WERI-Rb-1 (cell line): Measurements from ENCODE around the gene BICRAL.
A peak's percentile ranks its signal among the peaks of the same experiment; 100 is the strongest.

Experiments used
- DNase-seq: peaks from one replicate; pipeline ENCODE4 v3.0.0-alpha.2; 2020
- H3K27ac ChIP-seq: fragments of 250-450 bp; sonication (Bioruptor Pico); 2 replicates; pipeline ENCODE4 v1.5.1; 2020; ENCODE audit warnings: mild to moderate bottlenecking, moderate library complexity
- H3K27me3 ChIP-seq: fragments of 250-450 bp; sonication (Bioruptor Pico); 2 replicates; pipeline ENCODE4 v1.5.1; 2021; ENCODE audit warnings: mild to moderate bottlenecking, low read depth, moderate library complexity; ENCODE audit not compliant: insufficient read depth, severe bottlenecking
- H3K36me3 ChIP-seq: fragments of 250-450 bp; sonication (Bioruptor Pico); 2 replicates; pipeline ENCODE4 v1.5.1; 2020; ENCODE audit warnings: mild to moderate bottlenecking, moderate library complexity
- H3K4me3 ChIP-seq: 2 replicates; pipeline ENCODE4 v1.5.1; 2011; ENCODE audit warnings: low read depth, mild to moderate bottlenecking, control low read depth, low read length
- H3K9me3 ChIP-seq: fragments of 250-450 bp; sonication (Bioruptor Pico); 2 replicates; pipeline ENCODE4 v1.5.1; 2021; ENCODE audit warnings: mild to moderate bottlenecking, moderate library complexity; ENCODE audit not compliant: severe bottlenecking
- TF ChIP-seq, protein P1 (sequence below): IDR thresholded peaks from 2 replicates; pipeline ENCODE4 v1.5.1; 2011; ENCODE audit warnings: low read depth, mild to moderate bottlenecking, control low read depth, inconsistent platforms, low read length

The BICRAL gene

DNA sequence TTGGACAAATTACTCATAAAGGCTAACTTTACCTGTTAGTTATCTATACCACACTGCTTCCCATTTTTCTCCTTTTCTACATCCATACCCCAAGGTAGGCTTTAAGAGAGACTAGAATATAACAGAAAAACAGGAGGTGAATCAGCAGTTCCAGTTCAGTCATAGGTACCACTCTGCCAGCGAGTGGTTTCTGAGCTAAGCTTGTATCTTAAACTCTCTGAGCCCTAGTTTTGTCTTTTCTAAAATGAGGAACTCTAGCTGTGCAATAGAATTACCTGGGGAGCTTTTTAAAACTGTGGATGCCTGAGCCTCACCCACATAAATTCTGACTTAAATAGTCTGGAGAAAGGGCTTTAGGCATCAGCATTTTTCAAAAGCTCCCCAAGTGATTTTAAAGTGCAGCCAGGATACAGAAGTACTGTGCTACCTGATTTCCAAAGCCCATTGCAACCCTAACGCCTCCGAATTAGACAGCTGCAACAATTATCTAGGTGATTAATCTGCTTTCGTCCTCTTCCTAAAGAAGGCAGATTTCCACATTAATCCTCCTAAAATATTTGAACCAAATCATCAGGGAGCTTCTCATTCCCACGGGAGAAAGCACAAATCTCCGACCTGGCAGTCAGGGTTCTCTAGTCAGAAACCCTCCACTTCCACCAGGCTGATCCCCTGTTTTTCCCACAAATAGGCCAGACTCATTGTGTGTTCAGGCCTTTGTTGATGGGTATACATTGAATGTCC lies 60.2 kb downstream of the BICRAL start:
- no peaks in the 10 kb centered on the region for H3K9me3 ChIP-seq
- no peak overlapping the region for H3K27ac ChIP-seq
- no peak overlapping the region for H3K4me3 ChIP-seq
- TF ChIP-seq, protein P1, sequence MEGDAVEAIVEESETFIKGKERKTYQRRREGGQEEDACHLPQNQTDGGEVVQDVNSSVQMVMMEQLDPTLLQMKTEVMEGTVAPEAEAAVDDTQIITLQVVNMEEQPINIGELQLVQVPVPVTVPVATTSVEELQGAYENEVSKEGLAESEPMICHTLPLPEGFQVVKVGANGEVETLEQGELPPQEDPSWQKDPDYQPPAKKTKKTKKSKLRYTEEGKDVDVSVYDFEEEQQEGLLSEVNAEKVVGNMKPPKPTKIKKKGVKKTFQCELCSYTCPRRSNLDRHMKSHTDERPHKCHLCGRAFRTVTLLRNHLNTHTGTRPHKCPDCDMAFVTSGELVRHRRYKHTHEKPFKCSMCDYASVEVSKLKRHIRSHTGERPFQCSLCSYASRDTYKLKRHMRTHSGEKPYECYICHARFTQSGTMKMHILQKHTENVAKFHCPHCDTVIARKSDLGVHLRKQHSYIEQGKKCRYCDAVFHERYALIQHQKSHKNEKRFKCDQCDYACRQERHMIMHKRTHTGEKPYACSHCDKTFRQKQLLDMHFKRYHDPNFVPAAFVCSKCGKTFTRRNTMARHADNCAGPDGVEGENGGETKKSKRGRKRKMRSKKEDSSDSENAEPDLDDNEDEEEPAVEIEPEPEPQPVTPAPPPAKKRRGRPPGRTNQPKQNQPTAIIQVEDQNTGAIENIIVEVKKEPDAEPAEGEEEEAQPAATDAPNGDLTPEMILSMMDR, result no peak
- H3K27me3 ChIP-seq, result no peaks in the 10 kb centered on the region
- peak; percentile 34 for DNase-seq
- peaks cover 5% of the 10 kb centered on the region; the same call in 1 of the 2 replicates for H3K36me3 ChIP-seq

DNA sequence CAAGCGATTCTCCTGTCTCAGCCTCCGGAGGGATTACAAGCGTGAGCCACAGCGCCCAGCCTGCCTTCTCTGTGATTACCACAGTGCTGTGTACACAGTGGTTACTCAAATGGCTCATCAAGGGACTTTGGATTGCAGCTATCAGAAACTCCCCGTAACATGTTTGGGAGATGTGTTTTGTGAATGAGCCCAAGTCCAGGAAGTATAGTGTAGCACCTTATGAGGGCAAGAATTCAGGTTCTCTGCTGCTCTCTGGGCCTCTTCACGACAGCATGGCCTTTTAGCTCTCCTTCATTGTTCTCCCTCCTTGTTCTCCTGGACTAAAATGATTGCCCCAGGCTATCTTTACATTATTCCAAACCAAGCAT lies 63.5 kb downstream of the BICRAL start:
- peak; percentile 32 for DNase-seq

GRCh38 chr6:42846505-42846904 lies 64.7 kb downstream of the BICRAL start:
- no peaks in the 10 kb centered on the region for H3K9me3 ChIP-seq
- no peak overlapping the region for H3K27ac ChIP-seq
- no peak for DNase-seq
- TF ChIP-seq, protein P1, result no peak
- peaks cover 5% of the 10 kb centered on the region; the same call in 1 of the 2 replicates for H3K36me3 ChIP-seq
- no peaks in the 10 kb centered on the region for H3K27me3 ChIP-seq
- H3K4me3 ChIP-seq, result no peak overlapping the region

More for the DNA sequence above, 63.5 kb downstream of the BICRAL start:
- H3K27ac ChIP-seq, result no peak overlapping the region
- H3K27me3 ChIP-seq, result no peaks in the 10 kb centered on the region
- H3K36me3 ChIP-seq, result peaks cover 5% of the 10 kb centered on the region; the same call in 1 of the 2 replicates
- H3K9me3 ChIP-seq, result no peaks in the 10 kb centered on the region
- no peak overlapping the region for H3K4me3 ChIP-seq
- TF ChIP-seq, protein P1, result no peak

DNA sequence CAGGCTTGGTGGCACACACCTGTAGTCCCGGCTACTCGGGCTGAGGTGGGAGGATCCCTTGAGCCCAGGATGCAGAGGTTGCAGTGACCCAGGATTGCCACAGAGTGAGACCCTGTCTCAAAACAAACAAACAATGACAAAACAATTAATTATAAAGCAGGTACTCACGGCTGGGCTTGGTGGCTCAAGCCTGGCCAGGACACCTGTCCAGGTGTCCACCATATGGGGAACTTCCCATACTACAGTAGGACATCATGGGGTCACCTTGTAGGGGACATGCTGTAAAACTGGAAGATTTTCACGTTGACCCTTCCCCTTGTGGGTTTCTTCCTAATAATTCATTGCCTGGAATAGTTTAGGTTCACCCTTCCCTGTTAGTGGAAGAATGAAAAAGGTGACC lies 66.8 kb downstream of the BICRAL start:
- DNase-seq, result no peak
- TF ChIP-seq, protein P1, result no peak
- Histone ChIP-seq H3K27ac (no peak overlapping the region), H3K27me3 (no peaks in the 10 kb centered on the region), H3K4me3 (no peak overlapping the region), H3K36me3 (peaks cover 20% of the 10 kb centered on the region), H3K9me3 (no peaks in the 10 kb centered on the region)

DNA sequence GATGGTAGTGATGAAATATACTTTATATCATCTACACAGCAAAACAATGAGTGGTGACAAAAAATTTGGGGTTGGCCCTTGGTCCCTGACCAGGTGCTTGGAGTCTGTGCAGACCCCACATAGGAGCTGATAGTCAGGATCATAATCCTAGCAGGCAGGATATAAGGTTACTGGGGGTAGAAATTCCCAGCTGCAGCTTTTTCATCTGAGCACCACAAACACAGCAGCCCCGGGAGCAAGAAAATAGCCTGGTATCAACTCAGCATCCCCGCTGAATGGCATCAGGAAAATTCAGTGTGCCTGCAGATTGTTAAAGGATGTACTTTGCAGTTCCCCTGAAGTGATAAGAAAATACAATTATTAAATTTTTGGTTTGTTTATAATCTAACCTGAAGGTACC lies 69.7 kb downstream of the BICRAL start:
- no peak for DNase-seq
- H3K9me3 ChIP-seq, result no peaks in the 10 kb centered on the region
- no peaks in the 10 kb centered on the region for H3K27me3 ChIP-seq
- H3K4me3 ChIP-seq, result no peak overlapping the region
- H3K27ac ChIP-seq, result no peak overlapping the region
- peaks cover 41% of the 10 kb centered on the region for H3K36me3 ChIP-seq
- TF ChIP-seq, protein P1, result no peak

GRCh38 chr6:42860036-42860435 lies 78.2 kb downstream of the BICRAL start:
- TF ChIP-seq, protein P1, result no peak
- H3K4me3 ChIP-seq, result no peak overlapping the region
- no peaks in the 10 kb centered on the region for H3K9me3 ChIP-seq
- peaks cover 71% of the 10 kb centered on the region for H3K36me3 ChIP-seq
- peak overlapping the region; percentile 4 for H3K27ac ChIP-seq
- no peak for DNase-seq
- H3K27me3 ChIP-seq, result no peaks in the 10 kb centered on the region
